Suprapubic skin (tissue), 4 donors: ENCODE data around the gene ACER3.
"Not testable (repeated sequence)": the region's sequence is repeated elsewhere in the genome, so short reads cannot be mapped to it uniquely, and the experiment has no call there.

Source experiments
- POLR2A ChIP-seq, 2 donors: fragments of 450-650 bp; IDR thresholded peaks; one replicate each; pipeline ENCODE4 v1.6.1; 2017; ENCODE audit warnings: antibody characterized with exemption in 2 of 2, mild to moderate bottlenecking in 2 of 2, moderate library complexity in 2 of 2
- POLR2AphosphoS5 ChIP-seq, 3 donors: sonication (generic); formaldehyde crosslinking; IDR thresholded peaks; one replicate each; pipeline ENCODE4 v1.6.1; 2017; ENCODE audit warnings: antibody characterized with exemption in 3 of 3
- TF ChIP-seq, protein P1 (sequence below), 2 donors: fragments of 200-600 bp in 1 of 2; fragments of 450-650 bp in 1 of 2; sonication (generic) in 1 of 2; IDR thresholded peaks; one replicate each; pipeline ENCODE4 v1.5.1; 2016 to 2019; ENCODE audit warnings: antibody characterized with exemption in 2 of 2, mild to moderate bottlenecking in 1 of 2, moderate library complexity in 1 of 2

- TF ChIP-seq, protein P1, sequence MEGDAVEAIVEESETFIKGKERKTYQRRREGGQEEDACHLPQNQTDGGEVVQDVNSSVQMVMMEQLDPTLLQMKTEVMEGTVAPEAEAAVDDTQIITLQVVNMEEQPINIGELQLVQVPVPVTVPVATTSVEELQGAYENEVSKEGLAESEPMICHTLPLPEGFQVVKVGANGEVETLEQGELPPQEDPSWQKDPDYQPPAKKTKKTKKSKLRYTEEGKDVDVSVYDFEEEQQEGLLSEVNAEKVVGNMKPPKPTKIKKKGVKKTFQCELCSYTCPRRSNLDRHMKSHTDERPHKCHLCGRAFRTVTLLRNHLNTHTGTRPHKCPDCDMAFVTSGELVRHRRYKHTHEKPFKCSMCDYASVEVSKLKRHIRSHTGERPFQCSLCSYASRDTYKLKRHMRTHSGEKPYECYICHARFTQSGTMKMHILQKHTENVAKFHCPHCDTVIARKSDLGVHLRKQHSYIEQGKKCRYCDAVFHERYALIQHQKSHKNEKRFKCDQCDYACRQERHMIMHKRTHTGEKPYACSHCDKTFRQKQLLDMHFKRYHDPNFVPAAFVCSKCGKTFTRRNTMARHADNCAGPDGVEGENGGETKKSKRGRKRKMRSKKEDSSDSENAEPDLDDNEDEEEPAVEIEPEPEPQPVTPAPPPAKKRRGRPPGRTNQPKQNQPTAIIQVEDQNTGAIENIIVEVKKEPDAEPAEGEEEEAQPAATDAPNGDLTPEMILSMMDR (IDR thresholded peaks at IDR 0.05): not testable (repeated sequence)
- not testable (repeated sequence) for TF ChIP-seq POLR2AphosphoS5, POLR2A (IDR thresholded peaks at IDR 0.05)
Measured at GRCh38 chr11:76862794-76863193, 2.1 kb downstream of the ACER3 start.
